ENCODE data around the gene LMO3.
"Not testable (repeated sequence)": the region's sequence is repeated elsewhere in the genome, so short reads cannot be mapped to it uniquely, and the experiment has no call there.

Gene LMO3

GRCh38 chr12:16537652-16538051, 68.3 kb downstream of the LMO3 start:
- DNase-seq = not testable (repeated sequence)

- DNase-seq = no peak
Observed at GRCh38 chr12:16531621-16532020, 74.3 kb downstream of the LMO3 start.

- DNase-seq = no peak
Observed at GRCh38 chr12:16530268-16530850, 75.6 kb downstream of the LMO3 start.

GRCh38 chr12:16526693-16527092, 79.3 kb downstream of the LMO3 start:
- no peak for DNase-seq

- no peak for DNase-seq
Observed at GRCh38 chr12:16524378-16524777, 81.6 kb downstream of the LMO3 start.

GRCh38 chr12:16523951-16524331, 82.0 kb downstream of the LMO3 start:
- DNase-seq = no peak

GRCh38 chr12:16523284-16523950, 82.5 kb downstream of the LMO3 start:
- no peak for DNase-seq

- DNase-seq = no peak
Observed at GRCh38 chr12:16520328-16520727, 85.6 kb downstream of the LMO3 start.

- no peak for DNase-seq
Observed at GRCh38 chr12:16515666-16516065, 90.3 kb downstream of the LMO3 start.

GRCh38 chr12:16513231-16513630, 92.7 kb downstream of the LMO3 start:
- no peak for DNase-seq

- no peak for DNase-seq
Observed at GRCh38 chr12:16509411-16509810, 96.6 kb downstream of the LMO3 start.

- no peak for DNase-seq
Observed at GRCh38 chr12:16506394-16506793, 99.6 kb downstream of the LMO3 start.

- DNase-seq = no peak
Observed at GRCh38 chr12:16504200-16504599, 101.8 kb downstream of the LMO3 start.

GRCh38 chr12:16499611-16500010, 106.4 kb downstream of the LMO3 start:
- DNase-seq = no peak
